ENCODE data around the gene ODAD2.
A peak's percentile ranks its signal among the peaks of the same experiment; 100 is the strongest.
"Not testable (repeated sequence)": the region's sequence is repeated elsewhere in the genome, so short reads cannot be mapped to it uniquely, and the experiment has no call there.

Gene ODAD2

GRCh38 chr10:27969931-27970330, 28.9 kb downstream of the ODAD2 start:
- DNase-seq = not testable (repeated sequence)

- no peak for DNase-seq
Measured at GRCh38 chr10:27959093-27959715, 39.7 kb downstream of the ODAD2 start.

DNA sequence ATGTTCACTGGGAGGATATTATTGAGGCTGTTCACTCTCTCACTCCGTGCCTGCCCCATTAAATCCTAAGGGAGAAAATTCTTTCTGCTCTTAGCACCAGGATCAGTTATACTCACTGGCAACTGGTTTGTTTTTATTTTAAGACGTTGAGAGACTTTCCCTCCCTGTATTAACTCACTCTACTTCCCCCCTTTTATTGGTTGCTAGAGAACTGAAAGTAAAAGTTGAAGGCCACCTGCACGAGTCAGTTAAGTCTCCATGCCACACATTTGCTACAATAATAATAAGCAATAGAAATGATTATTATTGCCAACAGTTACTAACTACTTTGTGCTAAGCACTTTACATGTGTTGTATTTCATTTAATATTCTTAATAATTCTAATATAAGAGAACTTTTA, 40.5 kb downstream of the ODAD2 start:
- not testable (repeated sequence) for DNase-seq

GRCh38 chr10:27950242-27950564, 48.7 kb downstream of the ODAD2 start:
- DNase-seq = no peak

- no peak for DNase-seq
Measured at GRCh38 chr10:27949528-27950241, 49.2 kb downstream of the ODAD2 start.

GRCh38 chr10:27948186-27948585, 50.7 kb downstream of the ODAD2 start:
- no peak for DNase-seq

DNA sequence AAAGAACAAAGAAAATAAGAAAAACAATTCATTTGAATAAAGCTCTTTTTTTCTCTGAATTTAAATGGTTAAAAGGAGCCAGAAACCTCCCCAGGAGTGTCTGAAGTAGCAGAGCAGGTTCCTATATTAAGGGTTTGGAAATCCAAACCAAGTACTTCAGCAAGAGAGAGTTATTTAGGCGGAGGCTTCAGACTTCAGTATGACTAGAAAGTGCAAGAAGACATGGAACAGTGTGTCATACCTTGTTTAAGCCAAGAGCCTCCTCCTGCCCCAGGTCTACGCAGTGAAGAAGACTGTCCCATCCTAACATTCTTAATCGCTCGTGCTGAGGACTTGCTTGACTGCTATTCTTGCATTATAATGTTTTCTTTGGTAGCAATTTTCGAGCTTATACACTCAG, 51.3 kb downstream of the ODAD2 start:
- DNase-seq = no peak

DNA sequence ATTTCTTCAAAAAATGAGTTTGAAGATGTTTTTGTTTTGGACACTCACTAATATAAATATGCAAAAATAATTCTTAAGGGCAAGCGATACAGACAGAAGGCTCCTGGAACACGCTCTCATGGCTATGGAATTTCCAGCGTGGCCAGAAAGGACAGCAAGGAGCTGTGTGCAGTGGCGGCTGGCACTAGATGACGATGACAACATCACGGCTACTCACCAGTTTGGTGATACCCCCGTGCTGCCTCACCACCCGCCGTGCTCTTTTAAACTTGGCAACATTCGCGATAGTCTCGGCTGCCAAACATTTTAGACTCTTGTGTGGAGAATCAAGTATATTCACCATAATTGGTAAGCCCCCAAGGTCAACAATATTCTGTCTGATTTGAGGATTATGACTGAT, 54.9 kb downstream of the ODAD2 start:
- no peak for DNase-seq

GRCh38 chr10:27914888-27915287, 84.0 kb downstream of the ODAD2 start:
- DNase-seq = no peak

- DNase-seq = no peak
Measured at GRCh38 chr10:27912231-27912630, 86.6 kb downstream of the ODAD2 start.

DNA sequence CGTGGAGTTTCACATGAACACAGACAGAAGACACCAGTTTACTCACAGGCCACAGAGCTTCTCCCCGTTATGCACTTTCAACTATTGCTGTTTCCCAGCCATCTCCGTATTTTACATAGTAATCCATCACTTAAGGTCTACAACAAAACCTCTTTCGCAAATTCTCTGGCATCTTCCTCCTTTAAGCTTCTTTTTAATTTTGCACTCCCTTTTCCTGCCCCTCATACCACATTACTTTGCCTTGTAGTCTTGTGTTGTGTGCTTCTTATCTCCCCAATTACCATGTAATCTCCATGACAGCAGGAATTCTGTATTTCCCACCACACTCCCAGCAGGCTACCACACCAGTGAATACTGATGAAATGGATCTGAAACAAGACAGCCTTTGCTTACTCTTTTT, 87.3 kb downstream of the ODAD2 start:
- DNase-seq = no peak

DNA sequence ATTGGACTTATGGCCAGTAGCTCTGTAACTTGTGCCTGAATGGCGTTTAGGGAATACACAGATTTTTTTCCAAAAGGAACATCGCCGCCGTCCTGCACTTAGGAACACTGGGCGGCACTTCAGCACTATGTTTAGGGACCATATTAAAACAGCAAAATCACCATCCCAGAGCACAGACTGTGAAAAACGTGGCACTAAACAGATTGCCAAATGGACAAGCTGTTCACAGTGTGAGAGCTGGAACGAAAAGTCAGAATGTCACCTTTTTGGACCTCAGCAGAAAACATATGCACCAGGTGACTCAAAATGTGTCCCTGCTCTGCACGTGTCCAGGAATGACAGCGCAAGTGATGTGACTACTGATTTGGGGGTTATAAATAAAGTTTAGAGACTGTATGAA, 87.9 kb downstream of the ODAD2 start:
- no peak for DNase-seq

DNA sequence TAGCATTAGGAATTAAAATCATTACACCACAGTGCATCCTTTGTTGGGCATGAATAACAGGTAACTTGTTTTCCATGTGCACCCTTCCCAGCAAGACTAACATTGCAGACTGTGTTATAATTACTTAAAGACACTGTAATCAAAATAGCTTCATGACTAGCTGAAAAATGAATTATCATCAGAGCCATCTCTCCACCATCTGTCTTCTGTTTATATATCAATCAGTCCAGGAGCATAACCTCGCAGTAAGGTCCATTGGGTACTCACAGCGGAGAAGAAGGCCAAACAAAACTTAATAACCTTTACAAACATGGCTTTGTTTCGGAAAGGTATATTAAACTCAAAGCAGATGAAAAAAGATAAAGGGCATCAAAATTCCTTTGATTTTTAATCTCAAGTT, 90.6 kb downstream of the ODAD2 start:
- DNase-seq = no peak

- DNase-seq = peak in 1 of 4 experiments; percentile 6
Measured at GRCh38 chr10:27899485-27899884, 99.4 kb downstream of the ODAD2 start.

DNA sequence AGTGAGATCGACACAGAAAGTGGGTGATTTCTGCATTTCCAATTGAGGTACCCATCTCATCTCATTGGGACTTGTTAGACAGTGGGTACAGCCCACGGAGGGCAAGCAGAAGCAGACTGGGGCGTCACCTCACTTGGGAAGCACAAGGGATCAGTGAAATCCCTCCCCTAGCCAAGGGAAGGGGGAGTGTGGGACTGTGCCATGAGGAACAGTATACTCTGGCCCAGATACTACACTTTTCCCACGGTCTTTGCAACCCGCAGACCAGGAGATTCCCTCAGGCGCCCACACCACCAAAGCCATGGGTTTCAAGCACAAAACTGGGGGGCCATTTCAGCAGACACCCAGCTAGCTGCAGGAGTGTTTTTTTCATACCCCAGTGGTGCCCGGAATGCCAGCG, 99.8 kb downstream of the ODAD2 start:
- no peak for DNase-seq

DNA sequence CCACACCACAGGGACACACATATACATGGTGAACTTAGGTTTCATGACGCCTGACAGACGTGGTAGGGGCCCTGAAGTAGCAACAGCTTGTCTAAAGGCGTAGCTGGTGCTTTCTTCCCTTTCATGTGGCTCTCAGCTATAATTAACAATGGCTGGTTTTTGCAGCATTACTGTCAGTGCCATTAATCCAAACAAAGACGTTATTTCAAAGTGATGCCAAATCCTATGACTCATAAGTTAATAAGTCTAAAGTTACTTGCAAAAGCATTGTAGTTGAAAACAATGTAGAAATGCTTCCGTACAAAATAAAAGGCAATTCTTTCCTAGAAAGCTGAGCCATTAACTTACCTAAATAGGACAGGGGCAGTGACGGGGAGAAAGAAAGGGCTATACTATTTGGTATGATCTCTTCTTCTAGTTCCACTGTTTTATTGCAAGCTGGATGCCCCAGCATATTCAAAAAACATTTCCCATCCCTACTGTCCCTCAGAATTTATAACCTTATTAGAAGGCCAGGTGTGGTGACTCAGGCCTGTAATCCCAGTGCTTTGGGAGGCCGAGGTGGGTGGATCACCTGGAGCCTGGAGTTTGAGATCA, 105.4 kb downstream of the ODAD2 start:
- no peak for DNase-seq

- no peak for DNase-seq
Measured at GRCh38 chr10:27890971-27891370, 107.9 kb downstream of the ODAD2 start.

- DNase-seq = no peak
Measured at GRCh38 chr10:27889518-27889917, 109.4 kb downstream of the ODAD2 start.

DNA sequence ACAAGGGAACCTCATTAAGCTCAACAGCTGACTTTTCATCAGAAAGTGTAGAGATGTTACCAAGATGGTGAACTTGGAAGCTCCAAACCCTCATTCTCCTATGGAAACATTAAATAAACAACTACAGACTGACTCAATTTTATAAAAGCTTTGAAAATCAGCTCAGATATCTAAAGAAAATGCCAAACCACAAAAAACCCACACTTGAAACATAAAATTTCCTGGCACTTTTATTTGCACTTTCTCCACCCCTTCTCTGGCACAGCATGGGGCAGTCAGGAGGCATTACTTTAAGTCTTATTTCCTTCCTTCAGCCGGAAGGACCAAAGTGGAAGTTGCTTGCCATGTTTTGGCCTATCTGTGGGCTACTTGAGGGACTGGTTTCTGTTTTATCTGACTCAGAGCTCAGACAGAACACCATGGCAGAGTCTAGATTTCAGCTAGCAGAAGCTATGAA, 114.7 kb downstream of the ODAD2 start:
- no peak for DNase-seq

- no peak for DNase-seq
Measured at GRCh38 chr10:27878281-27878680, 120.6 kb downstream of the ODAD2 start.

DNA sequence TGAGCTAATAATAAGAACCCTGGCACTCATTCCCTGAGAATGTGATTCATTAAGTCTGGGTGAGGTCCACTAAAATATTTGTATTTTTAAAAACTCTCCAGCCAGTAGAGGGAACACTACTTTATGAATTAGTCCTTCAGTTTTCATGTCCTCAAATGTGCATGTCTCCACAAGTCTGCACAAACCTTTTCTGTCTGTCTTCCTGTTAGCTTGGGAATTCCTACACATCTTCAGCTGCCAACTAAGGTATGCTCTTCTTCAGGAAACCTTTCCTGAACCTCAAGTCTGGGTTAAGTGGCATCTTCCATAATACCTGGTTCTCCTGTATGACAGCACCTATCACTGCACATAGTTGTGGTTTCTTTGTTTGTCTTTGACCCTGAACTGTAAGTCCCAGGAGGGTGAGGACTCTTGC, 133.7 kb downstream of the ODAD2 start:
- no peak for DNase-seq

GRCh38 chr10:27861781-27862180, 137.1 kb downstream of the ODAD2 start:
- DNase-seq = no peak

DNA sequence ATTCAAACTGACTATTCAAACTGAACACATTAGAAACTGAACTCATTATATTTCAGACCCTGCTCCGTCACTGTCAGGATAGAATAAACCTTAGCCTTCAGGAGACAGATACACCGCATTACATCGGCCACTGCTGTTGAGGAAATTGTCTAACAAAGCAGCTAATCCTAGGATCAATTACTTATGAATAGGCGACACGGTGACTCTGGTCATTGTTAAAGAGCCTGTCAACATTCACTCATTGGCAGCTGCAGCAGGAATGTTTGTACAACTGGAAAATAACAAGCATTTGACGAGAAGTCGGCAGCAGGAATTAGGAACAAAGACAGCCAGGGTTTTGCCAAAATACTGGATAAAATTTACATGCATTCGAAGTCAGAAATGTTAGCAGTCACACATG, 141.3 kb downstream of the ODAD2 start:
- DNase-seq = no peak

DNA sequence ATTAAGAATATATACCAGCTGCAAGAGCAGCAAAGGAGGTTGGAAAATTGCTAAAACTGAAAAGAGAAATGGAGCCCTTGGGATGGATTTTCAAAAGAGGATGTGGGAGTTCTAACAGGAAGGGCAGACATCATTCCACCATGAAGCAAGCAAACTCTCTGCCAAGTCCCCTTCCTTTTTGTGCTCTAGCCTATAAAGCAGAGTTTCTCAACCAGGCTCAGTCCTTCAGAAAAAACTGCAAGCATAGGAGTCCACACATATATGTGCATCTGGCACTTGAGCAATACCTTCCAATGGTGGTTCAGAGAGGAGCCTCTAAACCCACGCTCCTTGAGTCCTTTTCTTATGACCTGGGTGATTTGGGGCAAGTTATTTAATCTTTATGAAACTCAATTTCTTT, 154.7 kb downstream of the ODAD2 start:
- DNase-seq = no peak

- DNase-seq = no peak
Measured at GRCh38 chr10:27838901-27839300, 160.0 kb downstream of the ODAD2 start.
